Prostate gland (tissue), 2 donors: Measurements from ENCODE around the gene F3. TPM values are rescaled to one million over a fixed set of nuclear protein-coding genes. Genes with fewer than 3 reads are reported as not detected.
"Not testable (repeated sequence)": the region's sequence is repeated elsewhere in the genome, so short reads cannot be mapped to it uniquely, and the experiment has no call there.

ENCODE experiments used
- DNase-seq: peaks from one replicate; pipeline ENCODE4 v3.0.0-alpha.2; 2019; ENCODE audit warnings: low spot score
- H3K27ac ChIP-seq, 2 donors: fragments of 200-600 bp; sonication (generic); 2 replicates each; pipeline ENCODE4 v1.5.1; 2017 to 2019
- H3K27me3 ChIP-seq: fragments of 200-600 bp; sonication (generic); replicated peaks from 2 replicates; pipeline ENCODE4 v1.5.1; 2019; ENCODE audit not compliant: insufficient read depth
- H3K36me3 ChIP-seq, 2 donors: fragments of 200-600 bp; sonication (generic); 1 replicate in 1 of 2; 2 replicates in 1 of 2; pipeline versions ENCODE4 v1.5.1 to v1.8.1; 2017 to 2019
- H3K4me1 ChIP-seq: fragments of 200-600 bp; sonication (generic); replicated peaks from 2 replicates; pipeline ENCODE4 v1.5.1; 2019
- H3K4me3 ChIP-seq, 2 donors: fragments of 200-600 bp; sonication (generic); 2 replicates each; pipeline ENCODE4 v1.5.1; 2017 to 2019
- H3K9me3 ChIP-seq: fragments of 200-600 bp; sonication (generic); 2 replicates; pipeline ENCODE4 v1.5.1; 2017
- POLR2A ChIP-seq: fragments of 450-650 bp; IDR thresholded peaks from one replicate; pipeline ENCODE4 v1.6.1; 2016; ENCODE audit warnings: antibody characterized with exemption, mild to moderate bottlenecking
- POLR2AphosphoS5 ChIP-seq: sonication (generic); formaldehyde crosslinking; IDR thresholded peaks from one replicate; pipeline ENCODE4 v1.6.1; 2017; ENCODE audit warnings: antibody characterized with exemption
- WGBS: methylation state at CpG from one replicate; pipeline ENCODE4 v1.1.5; 2018; 5-methylcytosine and 5-hydroxymethylcytosine counted together
- intact Hi-C: fragments of 100-400 bp; cut with DNase I; formaldehyde crosslinking; loops from one replicate; pipeline ENCODE4 v1.14.2; 2022
- total RNA-seq, 2 donors: library from RNA; depleted of rRNA; stranded (reverse); fragments of >200 nt; gene quantifications; one replicate each; pipeline ENCODE4 v1.1.0, GENCODE V29; 2016
- TF ChIP-seq, protein P1 (sequence below), 4 experiments: fragments of 200-600 bp in 2 of 4; fragments of 450-650 bp in 2 of 4; sonication (generic) in 2 of 4; IDR thresholded peaks; 1 replicate in 3 of 4; 2 replicates in 1 of 4; pipeline ENCODE4 v1.5.1; 2016 to 2019; ENCODE audit warnings: antibody characterized with exemption in 4 of 4, mild to moderate bottlenecking in 2 of 4, moderate library complexity in 2 of 4

Gene F3
- total RNA-seq, 2 donors from 2014 or later: 36.3 to 120 TPM

DNA sequence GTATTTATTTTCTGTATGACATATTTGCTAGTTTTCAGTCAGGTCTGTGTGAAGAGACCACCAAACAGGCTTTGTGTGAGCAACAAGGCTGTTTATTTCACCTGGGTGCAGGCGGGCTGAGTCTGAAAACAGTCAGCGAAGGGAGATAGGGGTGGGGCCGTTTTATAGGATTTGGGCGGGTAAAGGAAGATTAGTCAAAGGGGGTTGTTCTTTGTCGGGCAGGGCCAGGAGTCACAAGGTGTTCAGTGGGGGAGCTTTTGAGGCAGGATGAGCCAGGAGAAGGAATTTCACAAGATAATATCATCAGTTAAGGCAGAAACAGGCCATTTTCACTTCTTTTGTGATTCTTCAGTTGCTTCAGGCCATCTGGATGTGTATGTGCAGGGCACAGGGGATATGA is 24.9 kb upstream of the F3 start:
- H3K4me1 ChIP-seq, intact Hi-C loops, H3K27me3 ChIP-seq, H3K36me3 ChIP-seq, H3K4me3 ChIP-seq, DNase-seq, H3K27ac ChIP-seq, H3K9me3 ChIP-seq: not testable (repeated sequence)
- WGBS: 49% methylated on average over 5 of the region's 5 CpGs

DNA sequence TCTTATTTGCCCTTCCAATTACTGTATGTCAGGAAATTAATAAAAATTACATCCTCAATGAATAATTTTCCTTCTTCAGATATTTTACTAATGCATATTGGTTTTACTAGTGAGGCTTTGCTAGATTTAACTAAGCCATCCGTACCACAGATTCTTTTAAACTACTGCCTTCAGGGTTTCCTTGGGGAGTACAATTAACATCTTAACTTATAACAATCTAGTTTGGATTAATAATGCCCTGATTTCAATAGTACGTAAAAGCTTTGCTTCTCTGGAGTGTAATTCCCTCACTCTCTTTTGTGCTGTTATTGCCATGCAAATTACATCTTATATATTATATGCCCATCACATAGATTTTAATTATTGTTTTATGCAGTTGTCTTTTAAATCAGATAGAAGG is 24.3 kb upstream of the F3 start:
- no peak for DNase-seq
- Histone ChIP-seq H3K4me1 (no peaks in the 10 kb centered on the region), H3K27me3 (no peaks in the 10 kb centered on the region), H3K36me3 (no peaks in the 10 kb centered on the region), H3K9me3 (no peaks in the 10 kb centered on the region), H3K27ac (no peak overlapping the region), H3K4me3 (no peak overlapping the region)
- WGBS: 98% methylated on average over 2 of the region's 2 CpGs
- TF ChIP-seq, protein P1, sequence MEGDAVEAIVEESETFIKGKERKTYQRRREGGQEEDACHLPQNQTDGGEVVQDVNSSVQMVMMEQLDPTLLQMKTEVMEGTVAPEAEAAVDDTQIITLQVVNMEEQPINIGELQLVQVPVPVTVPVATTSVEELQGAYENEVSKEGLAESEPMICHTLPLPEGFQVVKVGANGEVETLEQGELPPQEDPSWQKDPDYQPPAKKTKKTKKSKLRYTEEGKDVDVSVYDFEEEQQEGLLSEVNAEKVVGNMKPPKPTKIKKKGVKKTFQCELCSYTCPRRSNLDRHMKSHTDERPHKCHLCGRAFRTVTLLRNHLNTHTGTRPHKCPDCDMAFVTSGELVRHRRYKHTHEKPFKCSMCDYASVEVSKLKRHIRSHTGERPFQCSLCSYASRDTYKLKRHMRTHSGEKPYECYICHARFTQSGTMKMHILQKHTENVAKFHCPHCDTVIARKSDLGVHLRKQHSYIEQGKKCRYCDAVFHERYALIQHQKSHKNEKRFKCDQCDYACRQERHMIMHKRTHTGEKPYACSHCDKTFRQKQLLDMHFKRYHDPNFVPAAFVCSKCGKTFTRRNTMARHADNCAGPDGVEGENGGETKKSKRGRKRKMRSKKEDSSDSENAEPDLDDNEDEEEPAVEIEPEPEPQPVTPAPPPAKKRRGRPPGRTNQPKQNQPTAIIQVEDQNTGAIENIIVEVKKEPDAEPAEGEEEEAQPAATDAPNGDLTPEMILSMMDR (IDR thresholded peaks at IDR 0.05): no peak
- TF ChIP-seq POLR2AphosphoS5 (no peak), POLR2A (no peak)
- intact Hi-C loops: no loop called here

DNA sequence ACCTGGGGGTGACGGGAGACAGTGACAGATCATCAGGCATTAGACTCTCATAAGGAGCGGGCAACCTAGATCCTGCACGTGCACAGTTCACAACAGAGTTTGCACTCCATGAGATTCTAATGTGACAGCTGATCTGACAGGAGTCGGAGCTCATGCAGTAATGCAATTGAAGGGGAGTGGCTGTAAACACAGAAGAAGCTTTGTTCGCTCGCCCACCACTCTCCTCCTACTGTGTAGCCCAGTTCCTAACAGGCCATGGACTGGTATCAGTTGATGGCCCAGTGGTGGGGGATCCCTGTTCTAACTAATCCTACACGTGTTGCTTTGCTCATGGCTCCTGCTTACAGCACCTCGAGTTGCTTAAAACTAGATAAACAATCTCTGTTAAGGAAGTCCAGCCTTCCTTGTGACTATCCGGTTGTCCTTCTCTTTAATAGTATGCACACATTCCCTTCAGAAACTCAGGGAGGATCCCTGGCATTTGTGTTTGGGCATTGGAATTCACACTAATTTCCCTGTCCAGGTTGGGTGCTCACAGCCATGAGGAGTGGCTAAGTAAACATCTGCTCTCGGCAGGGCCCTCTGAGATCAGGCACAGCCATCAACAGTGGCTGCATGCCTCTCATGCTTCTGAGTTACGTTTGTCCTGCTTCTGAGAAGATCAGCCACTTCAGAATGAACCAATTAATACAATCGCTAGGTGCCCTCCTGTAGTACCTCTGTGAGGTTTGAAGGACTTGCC is 21.1 kb upstream of the F3 start:
- intact Hi-C loops: no loop called here
- WGBS: 52% methylated on average over 12 of the region's 12 CpGs
- Histone ChIP-seq H3K27ac (peak overlapping the region; percentile 25 to 43), H3K4me3 (no peak overlapping the region), H3K9me3 (no peaks in the 10 kb centered on the region), H3K4me1 (no peaks in the 10 kb centered on the region), H3K36me3 (no peaks in the 10 kb centered on the region), H3K27me3 (no peaks in the 10 kb centered on the region)
- TF ChIP-seq POLR2AphosphoS5 (peak; percentile 83), POLR2A (no peak)
- TF ChIP-seq, protein P1 (IDR thresholded peaks at IDR 0.05): no peak
- DNase-seq: peak; percentile 69

DNA sequence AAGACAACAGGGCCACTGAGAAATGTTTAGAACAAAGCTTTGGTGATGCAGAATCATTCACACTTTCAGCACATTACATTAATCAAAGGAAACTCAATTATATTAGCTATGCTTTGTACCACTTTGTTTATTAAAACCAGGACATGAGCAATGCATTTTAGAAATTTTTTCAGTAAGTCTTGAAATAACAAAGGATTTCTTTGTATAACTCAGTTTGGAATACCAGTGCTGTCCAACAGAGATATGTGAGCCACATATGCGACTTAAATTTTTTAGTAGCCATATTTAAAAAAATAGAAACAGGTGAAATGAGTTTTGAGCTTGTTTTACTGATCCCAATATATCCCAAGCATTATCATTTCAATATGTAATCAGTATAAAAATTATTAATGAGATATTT is 18.8 kb upstream of the F3 start:
- H3K36me3 ChIP-seq: no peaks in the 10 kb centered on the region
- 73% methylated on average over 1 of the region's 1 CpG for WGBS

DNA sequence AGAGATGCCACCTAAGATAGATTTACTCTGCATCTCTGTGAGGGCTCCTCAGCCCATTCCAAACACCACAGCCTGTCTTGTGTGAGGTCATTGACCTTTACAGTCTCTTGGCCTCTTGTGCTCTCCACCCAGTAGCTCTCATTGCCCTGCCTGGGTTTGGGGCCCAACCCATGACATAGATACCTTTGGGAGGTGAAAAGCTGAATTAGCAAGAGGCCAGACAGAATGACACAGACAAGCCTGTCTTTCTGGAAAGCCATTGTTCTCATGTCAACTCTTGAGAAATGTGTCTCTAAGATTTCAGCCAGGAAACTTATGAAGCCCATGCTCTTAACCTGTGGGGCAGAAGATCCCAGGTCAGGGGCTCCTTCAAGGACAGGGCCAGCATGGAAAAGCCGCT is 18.4 kb upstream of the F3 start:
- no peaks in the 10 kb centered on the region for H3K36me3 ChIP-seq
- H3K9me3 ChIP-seq: no peaks in the 10 kb centered on the region
- DNase-seq: no peak
- no peak overlapping the region for H3K4me3 ChIP-seq
- no peak overlapping the region for H3K27ac ChIP-seq
- WGBS: 100% methylated on average over 1 of the region's 1 CpG
- intact Hi-C loops: loop anchor here (5.0 kb wide), 1 partner anchor 37 kb away; no protein-coding TSS in a partner anchor
- no peaks in the 10 kb centered on the region for H3K27me3 ChIP-seq
- no peaks in the 10 kb centered on the region for H3K4me1 ChIP-seq
- TF ChIP-seq POLR2AphosphoS5 (no peak), POLR2A (no peak)
- TF ChIP-seq, protein P1 (IDR thresholded peaks at IDR 0.05): no peak

More for the DNA sequence above, 18.8 kb upstream of the F3 start:
- Histone ChIP-seq H3K4me3 (no peak overlapping the region), H3K4me1 (no peaks in the 10 kb centered on the region), H3K9me3 (no peaks in the 10 kb centered on the region), H3K27ac (no peak overlapping the region), H3K27me3 (no peaks in the 10 kb centered on the region)
- TF ChIP-seq POLR2AphosphoS5 (no peak), POLR2A (no peak)
- TF ChIP-seq, protein P1 (IDR thresholded peaks at IDR 0.05): no peak
- DNase-seq: no peak
- intact Hi-C loops: no loop called here
